Neural cell (in vitro differentiated cells): ENCODE data around the gene VWA7. TPM values are rescaled to one million over a fixed set of nuclear protein-coding genes. Genes with fewer than 3 reads are reported as not detected.
"Not testable (repeated sequence)": the region's sequence is repeated elsewhere in the genome, so short reads cannot be mapped to it uniquely, and the experiment has no call there.

Experiments used
- H2AFZ ChIP-seq: fragments of 200-600, 300-800 bp; sonication (generic), shearing (Covaris generic); 2 replicates; pipeline ENCODE4 v1.6.0; 2014; ENCODE audit warnings: low read depth, mild to moderate bottlenecking, antibody characterized with exemption, low read length, moderate library complexity
- H3F3A ChIP-seq: fragments of 200-600 bp; shearing (Covaris generic); 2 replicates; pipeline ENCODE4 v1.6.1; 2016; ENCODE audit warnings: mild to moderate bottlenecking, moderate library complexity, mixed read lengths, antibody characterized with exemption, low read length; ENCODE audit not compliant: insufficient read depth, poor library complexity, severe bottlenecking
- H3K27ac ChIP-seq: fragments of 200-600, 300-800 bp; sonication (generic), shearing (Covaris generic); 2 replicates; pipeline ENCODE4 v1.5.1; 2014; ENCODE audit warnings: mild to moderate bottlenecking, low read length, moderate library complexity
- H3K27me3 ChIP-seq: fragments of 300-800, 200-600 bp; sonication (generic), shearing (Covaris generic); 2 replicates; pipeline ENCODE4 v1.6.0; 2014; ENCODE audit warnings: mild to moderate bottlenecking, low read depth, low read length, moderate library complexity; ENCODE audit not compliant: insufficient read depth
- H3K36me3 ChIP-seq: fragments of 300-800, 200-600 bp; sonication (generic), shearing (Covaris generic); 2 replicates; pipeline ENCODE4 v1.5.1; 2014; ENCODE audit warnings: mild to moderate bottlenecking, antibody characterized with exemption, low read length, moderate library complexity; ENCODE audit not compliant: insufficient read depth
- H3K4me2 ChIP-seq: fragments of 300-800, 200-600 bp; sonication (generic), shearing (Covaris generic); 2 replicates; pipeline ENCODE4 v1.6.0; 2014; ENCODE audit warnings: mild to moderate bottlenecking, low read length
- H3K4me3 ChIP-seq: fragments of 300-800, 200-600 bp; sonication (generic), shearing (Covaris generic); 2 replicates; pipeline ENCODE4 v1.5.1; 2014; ENCODE audit warnings: mild to moderate bottlenecking, low read length, moderate library complexity
- H3K79me2 ChIP-seq: fragments of 200-600 bp; shearing (Covaris generic); replicated peaks from 2 replicates; pipeline ENCODE4 v1.6.0; 2014; ENCODE audit warnings: mild to moderate bottlenecking, low read length, moderate library complexity; ENCODE audit not compliant: insufficient read depth
- H3K9ac ChIP-seq: fragments of 300-800, 200-600 bp; sonication (generic), shearing (Covaris generic); 2 replicates; pipeline ENCODE4 v1.6.1; 2016; ENCODE audit warnings: mild to moderate bottlenecking, low read length, mixed read lengths
- H3K9me2 ChIP-seq: fragments of 200-600 bp; shearing (Covaris generic); 2 replicates; pipeline ENCODE4 v1.6.1; 2016; ENCODE audit warnings: mild to moderate bottlenecking, low read length, mixed read lengths; ENCODE audit not compliant: insufficient read depth
- H3K9me3 ChIP-seq: fragments of 200-600, 300-800 bp; sonication (generic), shearing (Covaris generic); 2 replicates; pipeline ENCODE4 v1.6.1; 2016; ENCODE audit warnings: mild to moderate bottlenecking, mixed run types, low read length, moderate library complexity, mixed read lengths
- H4K20me1 ChIP-seq: fragments of 200-600 bp; shearing (Covaris generic); 2 replicates; pipeline ENCODE4 v1.6.1; 2016; ENCODE audit warnings: mild to moderate bottlenecking, mixed run types; ENCODE audit not compliant: insufficient read depth
- CTCF ChIP-seq: fragments of 450-650 bp; IDR thresholded peaks from 2 replicates; pipeline ENCODE4 v1.5.1; 2014; ENCODE audit warnings: antibody characterized with exemption, mild to moderate bottlenecking, moderate library complexity; ENCODE audit not compliant: poor library complexity, severe bottlenecking
- EP300 ChIP-seq: fragments of 450-650 bp; conservative IDR thresholded peaks from 2 replicates; pipeline ENCODE4 v1.6.1; 2014; ENCODE audit warnings: antibody characterized with exemption, mild to moderate bottlenecking, moderate library complexity; ENCODE audit not compliant: poor library complexity, severe bottlenecking
- EZH2 ChIP-seq: fragments of 200-600, 300-800 bp; shearing (Covaris generic), sonication (generic); IDR thresholded peaks from 2 replicates; pipeline ENCODE4 v1.6.1; 2014; ENCODE audit warnings: antibody characterized with exemption, low read length, borderline replicate concordance, mild to moderate bottlenecking; ENCODE audit not compliant: insufficient read depth, poor library complexity, severe bottlenecking
- MXI1 ChIP-seq: fragments of 450-650 bp; conservative IDR thresholded peaks from 2 replicates; pipeline ENCODE4 v1.6.1; 2014; ENCODE audit warnings: antibody characterized with exemption, mild to moderate bottlenecking; ENCODE audit not compliant: poor library complexity, severe bottlenecking
- POLR2AphosphoS5 ChIP-seq: IDR thresholded peaks from 2 replicates; pipeline ENCODE4 v1.6.1; 2012
- RAD21 ChIP-seq: fragments of 450-650 bp; conservative IDR thresholded peaks from 2 replicates; pipeline ENCODE4 v1.6.1; 2014; ENCODE audit warnings: antibody characterized with exemption, mild to moderate bottlenecking, moderate library complexity
- REST ChIP-seq: IDR thresholded peaks from 2 replicates; pipeline ENCODE4 v1.6.1; 2012; ENCODE audit warnings: borderline replicate concordance
- SMC3 ChIP-seq: fragments of 450-650 bp; conservative IDR thresholded peaks from 2 replicates; pipeline ENCODE4 v1.6.1; 2014; ENCODE audit warnings: antibody characterized with exemption, mild to moderate bottlenecking, moderate library complexity; ENCODE audit not compliant: poor library complexity
- TAF1 ChIP-seq: IDR thresholded peaks from 2 replicates; pipeline ENCODE4 v1.6.1; 2012; ENCODE audit warnings: low read depth
- polyA plus RNA-seq: library from polyadenylated mRNA; depleted of rRNA; stranded (reverse); fragments of >200 nt; gene quantifications from 2 replicates; pipeline ENCODE4 v1.2.3, GENCODE V29; 2014

Gene VWA7
- polyA plus RNA-seq, 1 donor from 2014 or later, result 5.3 TPM

DNA sequence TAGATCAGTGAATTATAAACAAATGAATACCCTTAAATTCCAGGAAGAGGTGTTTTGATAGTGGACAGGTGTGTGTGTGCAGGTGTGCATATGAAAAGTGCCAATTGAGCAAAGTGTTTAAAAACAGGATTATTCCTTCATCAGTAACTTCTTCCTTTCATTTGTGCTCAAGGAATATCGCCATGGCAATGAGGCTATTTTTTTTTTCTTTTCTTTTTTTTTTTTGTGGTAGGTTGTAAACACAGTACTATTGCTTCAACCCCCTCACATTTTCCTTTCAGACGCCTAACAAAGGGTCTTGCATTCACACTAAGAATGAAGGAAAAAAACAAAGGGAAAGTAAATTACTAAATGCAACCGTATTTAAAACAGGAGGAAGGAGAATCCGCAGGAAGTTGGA is 48.4 kb upstream of the VWA7 start:
- no peaks in the 10 kb centered on the region for H4K20me1 ChIP-seq
- no peaks in the 10 kb centered on the region for H3K27me3 ChIP-seq
- no peaks in the 10 kb centered on the region for H3K9me3 ChIP-seq
- no peak overlapping the region for H3K9ac ChIP-seq
- H3K4me2 ChIP-seq, result no peak overlapping the region
- no peaks in the 10 kb centered on the region for H3K9me2 ChIP-seq
- H2AFZ ChIP-seq, result no peak overlapping the region
- no peaks in the 10 kb centered on the region for H3K36me3 ChIP-seq
- no peak overlapping the region for H3K4me3 ChIP-seq
- no peak overlapping the region for H3K27ac ChIP-seq
- H3F3A ChIP-seq, result peaks cover 3% of the 10 kb centered on the region
- peaks cover 11% of the 10 kb centered on the region for H3K79me2 ChIP-seq
- TF ChIP-seq RAD21 (no peak), POLR2AphosphoS5 (no peak), CTCF (no peak), REST (no peak), EP300 (no peak), SMC3 (no peak), TAF1 (no peak), MXI1 (no peak), EZH2 (no peak)

GRCh38 chr6:31823592-31824196 is 46.6 kb upstream of the VWA7 start:
- H3K4me3 ChIP-seq, H4K20me1 ChIP-seq, H3K27ac ChIP-seq, H3K79me2 ChIP-seq, H3F3A ChIP-seq, H3K36me3 ChIP-seq, H3K9ac ChIP-seq, H3K9me2 ChIP-seq, H2AFZ ChIP-seq, H3K27me3 ChIP-seq, H3K9me3 ChIP-seq, H3K4me2 ChIP-seq: not testable (repeated sequence)
